ENCODE data around the gene GRIK4. TPM values are rescaled to one million over a fixed set of nuclear protein-coding genes. Genes with fewer than 3 reads are reported as not detected.

Gene GRIK4
- total and polyA plus RNA-seq, 9 of the 15 experiments (the other 6 are each of a cell fraction or from before 2014, with no cell fraction given): not detected

DNA sequence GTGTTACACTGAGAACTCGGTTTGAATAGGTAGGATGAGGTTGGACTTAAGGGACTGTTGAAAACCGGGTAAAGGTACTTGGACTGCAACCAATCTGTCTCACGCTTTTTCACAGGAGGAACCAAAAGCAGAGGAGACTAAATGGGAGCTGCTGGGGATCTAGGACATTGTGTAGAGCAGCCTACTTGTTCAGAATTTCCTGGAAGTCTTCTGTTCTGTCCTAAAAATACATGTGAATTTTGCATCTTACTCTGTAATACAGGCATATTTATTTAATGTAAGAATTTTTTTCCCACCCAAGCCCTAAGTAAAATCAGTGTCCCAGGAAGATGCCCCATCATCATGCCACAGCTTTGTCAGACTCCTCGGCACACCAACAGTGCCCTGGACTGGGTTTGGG, 460.3 kb downstream of the GRIK4 start:
- Histone ChIP-seq H3K9me3 (replicated peaks; ENCODE audit: control insufficient read depth, insufficient read depth, low read depth, low read length) (no peaks in the 10 kb centered on the region), H3K27me3 (ENCODE audit: control insufficient read depth in 2 of 2, insufficient read depth in 2 of 2, low read length in 2 of 2) (peaks cover 0 to 36% of the 10 kb centered on the region in 2 experiments; a peak in 3 of 5 replicates), H4K20me1 (replicated peaks; ENCODE audit: control insufficient read depth, insufficient read depth, low read length) (no peaks in the 10 kb centered on the region), H3K4me1 (replicated peaks in 1 of 2; ENCODE audit: control insufficient read depth in 2 of 2, insufficient read depth in 2 of 2, low read length in 2 of 2) (no peaks in the 10 kb centered on the region), H3K27ac (ENCODE audit: extremely low read depth, low read depth, low read length) (no peak overlapping the region), H3K79me2 (ENCODE audit: control insufficient read depth, insufficient read depth, low read length) (no peaks in the 10 kb centered on the region), H3K4me3 (no peak overlapping the region), H3K36me3 (ENCODE audit: control insufficient read depth, insufficient read depth, low read length) (no peaks in the 10 kb centered on the region), H3K9me1 (ENCODE audit: control insufficient read depth, insufficient read depth, low read length) (no peaks in the 10 kb centered on the region), H2AFZ (ENCODE audit: low read depth, low read length) (no peak overlapping the region), H3K4me2 (ENCODE audit: insufficient read depth, low read length) (no peak overlapping the region), H3K9ac (ENCODE audit: insufficient read depth in 1 of 2, low read depth in 2 of 2, low read length in 2 of 2) (no peak overlapping the region)
- in situ Hi-C loops (cut with MboI) (no loop called here), intact Hi-C loops (cut with micrococcal nuclease) (no loop called here)
- WGBS (ENCODE audit: insufficient coverage, low coverage, missing lambda C conversion rate): 2% methylated on average over 4 of the region's 4 CpGs
- no peak for ATAC-seq
- CTCF ChIA-PET (ENCODE audit: low intra/inter-chr PET ratio): no interaction called here
- POLR2A ChIA-PET: no interaction called here
- no peak for FAIRE-seq
- no TSS peak for BruUV-seq (replicated peaks)
- no peak for DNase-seq (ENCODE audit: extremely low read depth in 1 of 4, low spot score in 3 of 4)
- no peak for TF ChIP-seq FUS (optimal IDR thresholded peaks at IDR 0.05; ENCODE audit: low read depth, low read length)
- no peak for TF ChIP-seq KAT8 (IDR thresholded peaks at IDR 0.05; ENCODE audit: low read depth)
- no peak for TF ChIP-seq SIRT6 (IDR thresholded peaks at IDR 0.05; ENCODE audit: low read depth, low read length)
- TF ChIP-seq, protein P1, sequence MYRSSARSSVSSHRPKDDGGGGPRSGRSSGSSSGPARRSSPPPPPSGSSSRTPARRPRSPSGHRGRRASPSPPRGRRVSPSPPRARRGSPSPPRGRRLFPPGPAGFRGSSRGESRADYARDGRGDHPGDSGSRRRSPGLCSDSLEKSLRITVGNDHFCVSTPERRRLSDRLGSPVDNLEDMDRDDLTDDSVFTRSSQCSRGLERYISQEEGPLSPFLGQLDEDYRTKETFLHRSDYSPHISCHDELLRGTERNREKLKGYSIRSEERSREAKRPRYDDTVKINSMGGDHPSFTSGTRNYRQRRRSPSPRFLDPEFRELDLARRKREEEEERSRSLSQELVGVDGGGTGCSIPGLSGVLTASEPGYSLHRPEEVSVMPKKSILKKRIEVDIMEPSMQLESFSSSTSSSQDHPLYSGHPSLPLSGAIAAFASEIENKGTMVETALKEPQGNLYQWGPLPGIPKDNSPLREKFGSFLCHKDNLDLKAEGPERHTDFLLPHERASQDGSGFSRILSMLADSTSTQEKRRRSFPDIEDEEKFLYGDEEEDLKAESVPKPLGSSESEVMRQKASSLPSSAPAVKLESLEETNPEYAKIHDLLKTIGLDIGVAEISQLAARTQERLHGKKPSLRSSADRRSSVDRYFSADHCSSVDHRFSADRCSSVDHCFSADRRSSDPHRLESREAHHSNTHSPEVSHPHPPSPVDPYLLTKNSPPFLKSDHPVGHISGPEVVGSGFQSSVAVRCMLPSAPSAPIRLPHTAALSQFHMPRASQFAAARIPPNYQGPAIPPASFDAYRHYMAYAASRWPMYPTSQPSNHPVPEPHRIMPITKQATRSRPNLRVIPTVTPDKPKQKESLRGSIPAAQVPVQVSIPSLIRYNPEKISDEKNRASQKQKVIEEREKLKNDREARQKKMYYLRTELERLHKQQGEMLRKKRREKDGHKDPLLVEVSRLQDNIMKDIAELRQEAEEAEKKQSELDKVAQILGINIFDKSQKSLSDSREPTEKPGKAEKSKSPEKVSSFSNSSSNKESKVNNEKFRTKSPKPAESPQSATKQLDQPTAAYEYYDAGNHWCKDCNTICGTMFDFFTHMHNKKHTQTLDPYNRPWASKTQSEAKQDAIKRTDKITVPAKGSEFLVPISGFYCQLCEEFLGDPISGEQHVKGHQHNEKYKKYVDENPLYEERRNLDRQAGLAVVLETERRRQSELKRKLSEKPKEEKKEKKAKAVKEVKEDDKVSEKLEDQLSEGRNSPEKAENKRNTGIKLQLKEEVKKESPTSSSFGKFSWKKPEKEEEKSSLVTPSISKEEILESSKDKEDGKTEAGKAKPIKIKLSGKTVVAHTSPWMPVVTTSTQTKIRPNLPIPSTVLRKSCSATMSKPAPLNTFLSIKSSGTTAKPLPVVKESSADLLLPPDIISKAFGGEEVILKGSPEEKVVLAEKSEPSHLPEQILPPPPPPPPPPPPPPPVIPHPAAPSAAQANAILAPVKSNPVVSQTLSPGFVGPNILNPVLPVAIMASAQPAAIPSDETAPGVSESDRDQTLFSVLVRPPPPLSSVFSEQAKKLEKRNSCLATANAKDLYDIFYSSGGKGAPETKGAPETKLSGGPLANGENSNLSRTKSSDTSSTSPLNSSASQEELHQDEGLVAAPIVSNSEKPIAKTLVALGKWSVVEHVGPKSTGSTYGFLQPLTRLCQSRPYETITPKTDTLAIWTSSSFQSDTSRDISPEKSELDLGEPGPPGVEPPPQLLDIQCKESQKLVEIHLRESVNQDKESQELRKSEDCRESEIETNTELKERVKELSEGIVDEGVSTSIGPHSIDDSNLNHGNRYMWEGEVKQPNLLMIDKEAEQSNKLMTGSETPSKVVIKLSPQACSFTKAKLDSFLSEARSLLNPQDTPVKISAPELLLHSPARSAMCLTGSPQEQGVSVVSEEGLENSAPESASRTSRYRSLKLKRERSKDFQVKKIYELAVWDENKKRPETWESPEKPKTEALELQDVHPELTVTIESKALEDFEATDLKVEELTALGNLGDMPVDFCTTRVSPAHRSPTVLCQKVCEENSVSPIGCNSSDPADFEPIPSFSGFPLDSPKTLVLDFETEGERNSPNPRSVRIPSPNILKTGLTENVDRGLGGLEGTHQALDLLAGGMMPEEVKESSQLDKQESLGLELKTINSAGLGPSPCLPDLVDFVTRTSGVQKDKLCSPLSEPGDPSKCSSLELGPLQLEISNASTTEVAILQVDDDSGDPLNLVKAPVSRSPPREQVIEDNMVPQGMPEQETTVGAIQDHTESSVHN (IDR thresholded peaks at IDR 0.05; ENCODE audit: borderline replicate concordance in 1 of 2, low read depth in 1 of 2): no peak
- TF ChIP-seq BMI1 (IDR thresholded peaks at IDR 0.05; ENCODE audit: low read length): no peak
- no peak for TF ChIP-seq AFF4 (CRISPR knock-in tag; IDR thresholded peaks at IDR 0.05)

Data from K562 (cell line).